Left hindlimb (tissue), 1 donor: Measurements from ENCODE around the gene PGAP3.

Experiments used
- DNase-seq: peaks from one replicate; pipeline ENCODE4 v3.0.0-alpha.2; 2018

PGAP3 gene

GRCh38 chr17:39687546-39688474 is at the start of gene PGAP3:
TSS of gene PGAP3 (minus strand) at chr17:39688057. CDS start at chr17:39688014, 43 bp downstream.
- peak; percentile 91 for DNase-seq

GRCh38 chr17:39737206-39737759 is 49.4 kb upstream of the PGAP3 start:
- DNase-seq: no peak

GRCh38 chr17:39736319-39737165 is 48.7 kb upstream of the PGAP3 start:
- peak; percentile 23 for DNase-seq

GRCh38 chr17:39735882-39736281 is 48.0 kb upstream of the PGAP3 start:
- DNase-seq: no peak

DNA sequence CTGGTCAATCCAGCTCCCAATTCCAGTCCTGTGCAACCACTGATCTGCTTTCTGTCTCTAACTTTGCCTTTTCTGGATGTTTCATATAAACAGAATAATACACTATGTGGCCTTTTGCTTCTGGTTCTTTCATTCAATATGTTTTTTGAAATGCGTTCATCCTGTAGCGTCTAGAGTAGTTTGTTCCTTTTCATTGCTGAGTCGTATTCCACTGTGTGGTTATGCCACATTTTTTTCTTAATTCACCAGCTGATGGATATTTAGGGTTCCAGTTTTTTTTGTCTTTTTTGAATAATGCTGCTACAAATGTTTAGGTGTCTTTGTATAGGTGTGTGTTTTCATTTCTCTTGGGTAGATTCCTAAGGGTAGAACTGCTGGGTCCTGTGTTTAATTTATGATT is 44.7 kb upstream of the PGAP3 start:
- DNase-seq: no peak

GRCh38 chr17:39730095-39730921 is 42.5 kb upstream of the PGAP3 start, which contains the start of gene MIEN1:
TSS of gene MIEN1 (minus strand) at chr17:39730532. CDS start at chr17:39730495, 37 bp downstream.
- peak; percentile 92 for DNase-seq

GRCh38 chr17:39729280-39729851 is 41.5 kb upstream of the PGAP3 start:
- no peak for DNase-seq

GRCh38 chr17:39727556-39727955 is 39.7 kb upstream of the PGAP3 start:
- peak; percentile 18 for DNase-seq

GRCh38 chr17:39726617-39727016 is 38.8 kb upstream of the PGAP3 start:
- DNase-seq: peak; percentile 23

DNA sequence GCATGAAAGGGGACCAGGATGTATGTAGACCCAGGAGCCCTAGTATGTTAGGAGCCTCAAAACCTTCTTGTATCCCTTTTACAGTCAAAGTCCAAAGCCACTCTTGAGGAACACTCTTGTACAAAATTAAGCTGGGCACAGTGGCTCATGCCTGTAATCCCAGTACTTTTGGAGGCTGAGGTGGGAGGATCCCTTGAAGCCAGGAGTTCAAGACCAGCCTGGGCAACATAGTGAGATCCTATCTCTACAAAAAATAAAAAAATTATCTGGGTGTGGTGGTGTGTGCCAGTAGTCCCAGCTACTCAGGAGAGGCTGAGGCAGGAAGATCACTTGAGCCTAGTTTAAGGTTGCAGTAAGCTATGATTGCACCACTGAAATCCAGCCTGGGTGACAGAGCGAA is 38.1 kb upstream of the PGAP3 start:
- DNase-seq: peak; percentile 8

- peak; percentile 22 for DNase-seq
These were observed 36.9 kb upstream of the PGAP3 start for GRCh38 chr17:39724731-39725130.

DNA sequence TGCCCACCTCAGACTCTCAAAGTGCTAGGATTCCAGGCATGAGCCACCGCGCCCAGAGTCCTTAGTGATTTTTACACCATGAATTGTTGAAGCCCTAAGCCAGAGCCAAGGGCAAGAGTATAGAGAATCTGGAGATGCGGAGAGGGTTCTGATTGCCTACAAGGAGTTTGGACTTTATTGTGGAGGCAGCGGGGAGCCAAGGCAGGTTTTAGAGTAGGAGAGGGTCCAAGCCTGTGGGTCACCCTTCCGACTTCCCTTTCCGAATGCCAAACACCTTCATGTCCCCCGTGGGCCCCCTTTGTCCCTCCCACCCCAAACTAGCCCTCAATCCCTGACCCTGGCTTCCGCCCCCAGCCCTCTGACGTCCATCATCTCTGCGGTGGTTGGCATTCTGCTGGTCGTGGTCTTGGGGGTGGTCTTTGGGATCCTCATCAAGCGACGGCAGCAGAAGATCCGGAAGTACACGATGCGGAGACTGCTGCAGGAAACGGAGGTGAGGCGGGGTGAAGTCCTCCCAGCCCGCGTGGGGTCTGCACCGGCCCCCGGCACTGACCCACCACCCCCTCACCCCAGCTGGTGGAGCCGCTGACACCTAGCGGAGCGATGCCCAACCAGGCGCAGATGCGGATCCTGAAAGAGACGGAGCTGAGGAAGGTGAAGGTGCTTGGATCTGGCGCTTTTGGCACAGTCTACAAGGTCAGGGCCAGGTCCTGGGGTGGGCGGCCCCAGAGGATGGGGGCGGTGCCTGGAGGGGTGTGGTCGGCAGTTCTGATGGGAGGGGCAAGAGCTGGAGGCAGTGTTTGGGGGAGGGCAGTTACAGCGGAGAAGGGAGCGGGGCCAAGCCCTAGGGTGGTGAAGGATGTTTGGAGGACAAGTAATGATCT is 35.4 kb upstream of the PGAP3 start:
- DNase-seq: peak; percentile 22

- DNase-seq: no peak
These were observed 34.2 kb upstream of the PGAP3 start for GRCh38 chr17:39722104-39722503.

GRCh38 chr17:39719563-39720355 is 31.9 kb upstream of the PGAP3 start:
- DNase-seq: peak; percentile 11

GRCh38 chr17:39717660-39718059 is 29.8 kb upstream of the PGAP3 start:
- no peak for DNase-seq

- DNase-seq: no peak
These were observed 29.2 kb upstream of the PGAP3 start for GRCh38 chr17:39716879-39717536.

DNA sequence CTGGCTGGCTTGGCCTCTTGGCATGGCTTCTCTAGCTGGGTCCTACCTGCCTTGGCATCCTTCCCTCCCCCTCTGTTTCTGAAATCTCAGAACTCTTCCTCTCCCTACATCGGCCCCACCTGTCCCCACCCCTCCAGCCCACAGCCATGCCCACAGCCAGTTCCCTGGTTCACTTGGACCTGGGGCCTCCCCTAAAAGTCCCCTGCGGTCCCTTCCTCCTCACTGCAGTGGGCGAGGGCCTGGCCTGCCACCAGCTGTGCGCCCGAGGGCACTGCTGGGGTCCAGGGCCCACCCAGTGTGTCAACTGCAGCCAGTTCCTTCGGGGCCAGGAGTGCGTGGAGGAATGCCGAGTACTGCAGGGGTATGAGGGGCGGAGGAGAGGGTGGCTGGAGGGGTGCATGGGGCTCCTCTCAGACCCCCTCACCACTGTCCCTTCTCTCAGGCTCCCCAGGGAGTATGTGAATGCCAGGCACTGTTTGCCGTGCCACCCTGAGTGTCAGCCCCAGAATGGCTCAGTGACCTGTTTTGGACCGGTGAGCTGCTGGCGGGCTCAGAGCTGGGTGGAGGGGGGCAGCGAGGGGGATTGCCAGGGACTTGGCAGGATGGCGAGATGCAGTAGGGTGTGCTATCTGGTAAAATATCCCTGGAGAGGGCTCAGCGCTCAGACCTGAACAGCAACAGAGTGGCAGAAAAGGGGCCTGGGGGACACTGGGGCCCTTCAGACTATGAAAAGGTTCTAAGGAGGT is 28.4 kb upstream of the PGAP3 start:
- DNase-seq: no peak

DNA sequence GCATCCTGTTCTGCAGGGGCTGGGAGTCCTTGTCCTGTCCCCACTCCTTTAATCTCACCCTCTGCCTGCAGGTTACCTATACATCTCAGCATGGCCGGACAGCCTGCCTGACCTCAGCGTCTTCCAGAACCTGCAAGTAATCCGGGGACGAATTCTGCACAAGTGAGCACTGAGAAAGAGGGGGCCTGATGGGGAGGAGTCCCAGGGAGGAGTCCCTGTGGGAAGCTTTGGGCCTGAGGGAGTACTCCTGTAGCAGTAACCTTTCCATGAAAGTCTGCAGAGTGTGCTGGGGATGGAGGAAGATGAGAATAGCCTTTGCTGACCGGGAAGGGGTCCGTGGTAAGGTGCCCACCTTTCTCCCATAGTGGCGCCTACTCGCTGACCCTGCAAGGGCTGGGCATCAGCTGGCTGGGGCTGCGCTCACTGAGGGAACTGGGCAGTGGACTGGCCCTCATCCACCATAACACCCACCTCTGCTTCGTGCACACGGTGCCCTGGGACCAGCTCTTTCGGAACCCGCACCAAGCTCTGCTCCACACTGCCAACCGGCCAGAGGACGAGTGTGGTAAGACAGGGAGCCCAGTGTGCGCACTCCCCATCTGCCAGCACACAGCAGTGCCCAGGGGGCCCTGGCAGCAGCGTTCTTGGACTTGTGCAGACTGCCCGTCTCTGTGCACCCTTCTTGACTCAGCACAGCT is 27.7 kb upstream of the PGAP3 start:
- no peak for DNase-seq
